Astrocyte (in vitro differentiated cells and primary cell): ENCODE data around the gene SCRN2. TPM values are rescaled to one million over a fixed set of nuclear protein-coding genes. Genes with fewer than 3 reads are reported as not detected.

Experiments
- DNase-seq: peaks from one replicate; pipeline ENCODE4 v3.0.0-alpha.2; 2010; ENCODE audit warnings: low read depth
- FAIRE-seq: peaks from 2 replicates; lab custom pipeline; 2011; peaks lifted over from hg19 to GRCh38; lab: Jason Lieb, UNC
- H2AFZ ChIP-seq: 2 replicates; pipeline ENCODE4 v1.6.0; 2012; ENCODE audit warnings: low read depth, low read length, inconsistent platforms
- H3K27ac ChIP-seq: 2 replicates; pipeline ENCODE4 v1.5.1; 2011; ENCODE audit warnings: low read depth, low read length, inconsistent platforms
- H3K27me3 ChIP-seq: 2 replicates; pipeline ENCODE4 v1.6.0; 2011; ENCODE audit warnings: low read length, inconsistent platforms; ENCODE audit not compliant: insufficient read depth
- H3K36me3 ChIP-seq: 2 replicates; pipeline ENCODE4 v1.5.1; 2011; ENCODE audit warnings: low read length, inconsistent platforms; ENCODE audit not compliant: insufficient read depth
- H3K4me1 ChIP-seq: 2 replicates; pipeline ENCODE4 v1.5.1; 2011; ENCODE audit warnings: low read length, inconsistent platforms; ENCODE audit not compliant: insufficient read depth
- H3K4me2 ChIP-seq: 2 replicates; pipeline ENCODE4 v1.6.0; 2012; ENCODE audit warnings: low read length, inconsistent platforms
- H3K4me3 ChIP-seq: 2 replicates; pipeline ENCODE4 v1.5.1; 2011; ENCODE audit warnings: low read depth, mild to moderate bottlenecking, low read length, inconsistent platforms; ENCODE audit not compliant: insufficient read depth
- H3K79me2 ChIP-seq: 2 replicates; pipeline ENCODE4 v1.6.0; 2012; ENCODE audit warnings: mild to moderate bottlenecking, low read length, inconsistent platforms; ENCODE audit not compliant: insufficient read depth
- H3K9ac ChIP-seq: 2 replicates; pipeline ENCODE4 v1.6.0; 2012; ENCODE audit warnings: mild to moderate bottlenecking, low read length, inconsistent platforms
- H3K9me3 ChIP-seq: 2 replicates; pipeline ENCODE4 v1.5.1; 2012; ENCODE audit warnings: low read depth, mild to moderate bottlenecking, low read length, inconsistent platforms; ENCODE audit not compliant: insufficient read depth
- H4K20me1 ChIP-seq: 2 replicates; pipeline ENCODE4 v1.6.0; 2012; ENCODE audit warnings: low read length, inconsistent platforms; ENCODE audit not compliant: insufficient read depth
- H3K27ac Mint-ChIP-seq: one replicate; pipeline ENCODE4 v1.8.0; 2021; ENCODE audit warnings: mild to moderate bottlenecking, mixed read lengths; ENCODE audit not compliant: unreplicated experiment
- H3K27me3 Mint-ChIP-seq: one replicate; pipeline ENCODE4 v1.8.0; 2021; ENCODE audit warnings: low read depth, mixed read lengths; ENCODE audit not compliant: unreplicated experiment
- H3K36me3 Mint-ChIP-seq: one replicate; pipeline ENCODE4 v1.8.0; 2021; ENCODE audit warnings: low read depth, mixed read lengths; ENCODE audit not compliant: unreplicated experiment
- H3K4me1 Mint-ChIP-seq: one replicate; pipeline ENCODE4 v1.8.0; 2021; ENCODE audit warnings: low read depth, mixed read lengths; ENCODE audit not compliant: unreplicated experiment
- H3K4me3 Mint-ChIP-seq: one replicate; pipeline ENCODE4 v1.8.0; 2021; ENCODE audit warnings: mild to moderate bottlenecking, moderate library complexity, mixed read lengths; ENCODE audit not compliant: unreplicated experiment
- H3K9me3 Mint-ChIP-seq: one replicate; pipeline ENCODE4 v1.8.0; 2021; ENCODE audit warnings: mild to moderate bottlenecking, mixed read lengths; ENCODE audit not compliant: unreplicated experiment
- EZH2 ChIP-seq: IDR thresholded peaks from 2 replicates; pipeline ENCODE4 v1.6.1; 2012; ENCODE audit warnings: mild to moderate bottlenecking, low read length, inconsistent platforms; ENCODE audit not compliant: insufficient read depth
- total RNA-seq: library from RNA; stranded (reverse); gene quantifications from 2 replicates; pipeline ENCODE4 v1.2.1, GENCODE V29; 2021
- TF ChIP-seq, protein P1 (sequence below): IDR thresholded peaks from 2 replicates; pipeline ENCODE4 v1.5.1; 2011; ENCODE audit warnings: low read depth, mild to moderate bottlenecking, inconsistent platforms, low read length, moderate library complexity; ENCODE audit not compliant: insufficient read depth

The SCRN2 gene
- total RNA-seq, 1 donor from 2014 or later: 17.5 TPM

DNA sequence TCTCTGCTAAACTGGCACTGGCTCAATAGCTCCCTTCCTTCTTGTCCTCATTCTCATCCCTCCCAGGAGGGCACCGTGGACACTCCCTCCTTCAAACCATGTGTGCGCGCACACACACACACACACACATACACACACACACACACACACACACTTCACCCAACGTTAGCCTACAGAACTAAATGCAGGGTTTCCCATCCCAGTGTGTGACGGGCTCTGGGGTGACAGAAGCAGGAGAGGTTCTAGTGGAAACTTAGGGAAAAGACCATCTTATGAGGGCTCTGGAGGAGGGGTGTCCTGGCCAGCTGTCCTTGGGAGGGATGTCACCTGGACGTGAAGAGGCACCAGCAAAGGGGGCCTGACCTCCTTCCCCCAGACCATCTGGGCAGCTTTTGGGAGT is 39.2 kb downstream of the SCRN2 start:
- H3K27ac ChIP-seq: no peak overlapping the region
- H3K4me2 ChIP-seq: no peak overlapping the region
- H3K79me2 ChIP-seq: no peaks in the 10 kb centered on the region
- no peaks in the 10 kb centered on the region for H3K4me1 ChIP-seq
- H3K36me3 ChIP-seq: no peaks in the 10 kb centered on the region
- FAIRE-seq: no peak
- H3K9me3 ChIP-seq: no peaks in the 10 kb centered on the region
- Mint-ChIP-seq H3K27me3 (peaks cover 52% of the 10 kb centered on the region), H3K9me3 (peaks cover 3% of the 10 kb centered on the region), H3K4me3 (peak overlapping the region; percentile 40), H3K27ac (no peak overlapping the region), H3K4me1 (no peaks in the 10 kb centered on the region), H3K36me3 (peaks cover 6% of the 10 kb centered on the region)
- TF ChIP-seq, protein P1, sequence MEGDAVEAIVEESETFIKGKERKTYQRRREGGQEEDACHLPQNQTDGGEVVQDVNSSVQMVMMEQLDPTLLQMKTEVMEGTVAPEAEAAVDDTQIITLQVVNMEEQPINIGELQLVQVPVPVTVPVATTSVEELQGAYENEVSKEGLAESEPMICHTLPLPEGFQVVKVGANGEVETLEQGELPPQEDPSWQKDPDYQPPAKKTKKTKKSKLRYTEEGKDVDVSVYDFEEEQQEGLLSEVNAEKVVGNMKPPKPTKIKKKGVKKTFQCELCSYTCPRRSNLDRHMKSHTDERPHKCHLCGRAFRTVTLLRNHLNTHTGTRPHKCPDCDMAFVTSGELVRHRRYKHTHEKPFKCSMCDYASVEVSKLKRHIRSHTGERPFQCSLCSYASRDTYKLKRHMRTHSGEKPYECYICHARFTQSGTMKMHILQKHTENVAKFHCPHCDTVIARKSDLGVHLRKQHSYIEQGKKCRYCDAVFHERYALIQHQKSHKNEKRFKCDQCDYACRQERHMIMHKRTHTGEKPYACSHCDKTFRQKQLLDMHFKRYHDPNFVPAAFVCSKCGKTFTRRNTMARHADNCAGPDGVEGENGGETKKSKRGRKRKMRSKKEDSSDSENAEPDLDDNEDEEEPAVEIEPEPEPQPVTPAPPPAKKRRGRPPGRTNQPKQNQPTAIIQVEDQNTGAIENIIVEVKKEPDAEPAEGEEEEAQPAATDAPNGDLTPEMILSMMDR: no peak
- no peak for TF ChIP-seq EZH2
- no peak for DNase-seq
- H3K27me3 ChIP-seq: peaks cover 30% of the 10 kb centered on the region
- H3K4me3 ChIP-seq: no peak overlapping the region
- no peak overlapping the region for H2AFZ ChIP-seq
- peaks cover 5% of the 10 kb centered on the region for H4K20me1 ChIP-seq
- H3K9ac ChIP-seq: no peak overlapping the region

DNA sequence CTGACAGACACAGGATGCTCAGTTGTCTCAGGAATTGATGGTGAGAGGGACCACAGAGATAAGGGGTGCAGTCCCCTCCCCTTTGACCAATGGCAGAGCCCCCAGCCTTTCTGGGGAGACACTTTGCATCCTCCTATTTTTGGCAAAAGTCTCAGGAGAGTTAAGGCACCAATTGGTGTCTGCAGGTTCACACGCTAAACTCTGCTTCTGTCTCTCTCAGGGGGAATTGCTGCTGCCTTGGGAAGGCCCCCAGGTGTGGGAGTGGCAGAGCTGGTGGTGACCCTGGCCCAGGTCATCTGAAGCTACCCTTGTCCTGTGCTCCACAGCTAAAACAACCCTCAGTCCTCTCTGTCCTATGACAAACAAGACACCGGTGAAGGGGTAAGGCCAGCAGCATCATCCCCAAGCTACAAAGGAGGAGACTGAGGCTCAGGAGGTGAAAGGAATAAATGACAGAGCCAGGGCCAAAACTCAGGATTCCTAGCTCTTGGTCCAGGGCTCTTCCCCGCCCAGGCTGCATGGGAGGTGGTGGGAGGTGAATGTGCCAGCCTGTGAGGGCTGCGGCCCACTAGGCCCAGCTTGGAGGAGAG is 39.8 kb downstream of the SCRN2 start:
- no peak for FAIRE-seq
- Mint-ChIP-seq H3K4me3 (no peak overlapping the region), H3K27ac (no peak overlapping the region), H3K9me3 (peaks cover 3% of the 10 kb centered on the region), H3K36me3 (peaks cover 1% of the 10 kb centered on the region), H3K4me1 (no peaks in the 10 kb centered on the region), H3K27me3 (peaks cover 52% of the 10 kb centered on the region)
- no peak for TF ChIP-seq EZH2
- TF ChIP-seq, protein P1: no peak
- H3K27ac ChIP-seq: no peak overlapping the region
- H3K4me1 ChIP-seq: no peaks in the 10 kb centered on the region
- peaks cover 2% of the 10 kb centered on the region for H4K20me1 ChIP-seq
- no peaks in the 10 kb centered on the region for H3K36me3 ChIP-seq
- no peak for DNase-seq
- peaks cover 30% of the 10 kb centered on the region for H3K27me3 ChIP-seq
- no peaks in the 10 kb centered on the region for H3K79me2 ChIP-seq
- H3K4me3 ChIP-seq: no peak overlapping the region
- no peak overlapping the region for H2AFZ ChIP-seq
- H3K9me3 ChIP-seq: no peaks in the 10 kb centered on the region
- H3K9ac ChIP-seq: no peak overlapping the region
- H3K4me2 ChIP-seq: no peak overlapping the region

DNA sequence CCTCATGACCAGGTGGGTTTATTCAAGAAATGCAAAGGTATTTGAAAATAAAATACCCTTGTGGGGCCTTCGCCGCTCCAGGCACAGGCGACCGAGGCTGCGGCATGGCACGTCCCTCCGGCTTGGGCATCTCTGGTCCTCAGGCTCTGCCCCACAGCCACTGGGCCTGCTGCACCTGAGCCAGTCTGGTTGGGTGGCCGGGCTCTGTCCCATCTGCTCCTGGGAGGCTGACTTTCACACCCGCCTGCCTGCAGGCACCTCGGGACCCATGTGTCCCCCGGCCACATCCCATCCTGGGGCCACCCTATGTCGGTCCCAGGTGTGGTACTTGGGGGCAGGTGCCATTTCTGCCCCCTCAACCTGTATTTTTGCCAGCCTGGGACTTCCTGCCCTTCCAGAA is 40.4 kb downstream of the SCRN2 start:
- Histone ChIP-seq H3K79me2 (no peaks in the 10 kb centered on the region), H3K9ac (no peak overlapping the region), H3K4me1 (no peaks in the 10 kb centered on the region), H3K4me2 (no peak overlapping the region), H3K27me3 (peaks cover 30% of the 10 kb centered on the region), H2AFZ (no peak overlapping the region), H3K4me3 (no peak overlapping the region), H3K9me3 (no peaks in the 10 kb centered on the region), H3K36me3 (no peaks in the 10 kb centered on the region), H4K20me1 (peaks cover 2% of the 10 kb centered on the region), H3K27ac (no peak overlapping the region)
- FAIRE-seq: no peak
- no peak for TF ChIP-seq EZH2
- TF ChIP-seq, protein P1: no peak
- peaks cover 1% of the 10 kb centered on the region for H3K36me3 Mint-ChIP-seq
- no peak overlapping the region for H3K4me3 Mint-ChIP-seq
- no peak overlapping the region for H3K27ac Mint-ChIP-seq
- peaks cover 52% of the 10 kb centered on the region for H3K27me3 Mint-ChIP-seq
- DNase-seq: no peak
- peaks cover 3% of the 10 kb centered on the region for H3K9me3 Mint-ChIP-seq
- H3K4me1 Mint-ChIP-seq: no peaks in the 10 kb centered on the region
